ENCODE measurements around the gene ECHS1.

ECHS1 gene

DNA sequence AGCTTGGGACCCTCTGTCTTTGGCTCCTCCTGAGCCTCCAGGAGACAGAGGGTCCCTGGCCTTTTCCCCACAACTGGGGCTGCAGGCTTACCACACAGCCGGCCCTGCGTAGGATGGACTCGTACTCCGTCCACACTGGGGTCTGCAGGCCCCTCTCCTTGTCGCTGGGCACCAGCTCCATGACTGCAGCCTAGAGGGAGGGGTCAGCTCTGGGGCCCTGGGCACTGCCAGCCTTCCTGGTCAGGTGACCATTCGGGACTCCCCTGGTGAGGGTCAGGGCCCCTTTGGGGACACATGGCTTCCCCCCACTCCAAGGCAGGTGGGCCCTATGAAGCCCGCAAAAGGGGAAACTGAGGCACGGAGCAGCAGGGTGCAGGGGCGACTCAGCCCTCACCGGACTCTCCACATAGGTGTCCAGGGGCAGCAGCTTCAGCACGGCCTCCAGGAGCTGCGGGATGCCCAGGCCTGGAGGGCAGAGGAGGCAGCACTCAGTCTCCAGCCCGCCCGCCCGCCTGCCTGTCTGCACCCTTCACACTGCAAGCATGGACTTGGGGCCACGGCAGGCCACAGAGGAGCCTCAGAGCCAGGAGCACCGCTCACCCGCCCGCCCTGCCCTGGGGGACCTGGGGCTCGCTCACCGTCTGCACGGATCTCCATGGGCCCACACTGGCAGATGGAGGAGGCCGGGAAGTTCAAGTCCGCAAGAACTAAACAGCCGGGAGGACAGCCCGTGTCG, 16.4 kb downstream of the ECHS1 start:
- no peak for DNase-seq

DNA sequence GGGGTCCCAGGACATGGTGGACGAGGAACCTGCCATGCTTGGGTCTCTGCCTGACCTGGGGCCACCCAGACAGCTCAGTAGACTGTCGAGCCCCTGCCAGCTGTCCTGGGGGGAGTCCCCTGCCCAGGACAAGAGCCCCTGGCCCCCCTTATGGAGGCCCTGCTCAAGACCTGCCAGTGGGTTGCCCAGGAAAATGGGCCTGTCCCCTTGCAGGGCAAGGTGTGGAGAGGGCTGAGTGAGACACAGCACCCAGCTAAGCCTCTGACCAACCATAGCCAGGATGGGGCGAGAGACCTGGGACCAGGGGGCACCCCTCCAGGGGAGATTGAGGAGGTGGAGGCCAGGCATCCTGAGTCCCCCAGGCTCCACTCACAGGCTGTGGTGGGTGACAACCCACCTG, 17.2 kb downstream of the ECHS1 start:
- DNase-seq, result no peak

DNA sequence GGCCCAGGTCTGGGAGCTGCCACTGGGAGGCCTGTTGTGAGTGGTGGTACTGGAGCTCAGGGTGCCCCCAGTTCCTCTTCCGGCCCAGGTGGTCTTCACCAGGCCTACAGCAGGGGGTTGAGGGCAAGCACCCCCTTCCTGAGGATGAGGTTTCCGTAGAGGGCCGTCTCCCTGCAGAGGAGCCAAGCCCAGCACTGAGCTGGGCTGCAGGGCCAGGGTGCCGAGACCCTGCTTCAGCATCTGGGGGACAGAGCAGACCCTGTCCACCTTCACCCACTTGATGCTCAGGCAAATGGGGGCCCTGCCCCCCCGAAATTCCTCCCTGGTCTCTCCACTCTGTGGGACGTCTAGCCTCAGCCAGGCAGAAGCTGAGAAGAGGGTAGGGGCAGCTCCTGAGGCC, 17.9 kb downstream of the ECHS1 start:
- no peak for DNase-seq

- no peak for DNase-seq
Measured at GRCh38 chr10:133354672-133355240, 18.4 kb downstream of the ECHS1 start.

- DNase-seq, result no peak
Measured at GRCh38 chr10:133353988-133354605, 19.1 kb downstream of the ECHS1 start.

- DNase-seq, result no peak
Measured at GRCh38 chr10:133353202-133353959, 19.8 kb downstream of the ECHS1 start.

DNA sequence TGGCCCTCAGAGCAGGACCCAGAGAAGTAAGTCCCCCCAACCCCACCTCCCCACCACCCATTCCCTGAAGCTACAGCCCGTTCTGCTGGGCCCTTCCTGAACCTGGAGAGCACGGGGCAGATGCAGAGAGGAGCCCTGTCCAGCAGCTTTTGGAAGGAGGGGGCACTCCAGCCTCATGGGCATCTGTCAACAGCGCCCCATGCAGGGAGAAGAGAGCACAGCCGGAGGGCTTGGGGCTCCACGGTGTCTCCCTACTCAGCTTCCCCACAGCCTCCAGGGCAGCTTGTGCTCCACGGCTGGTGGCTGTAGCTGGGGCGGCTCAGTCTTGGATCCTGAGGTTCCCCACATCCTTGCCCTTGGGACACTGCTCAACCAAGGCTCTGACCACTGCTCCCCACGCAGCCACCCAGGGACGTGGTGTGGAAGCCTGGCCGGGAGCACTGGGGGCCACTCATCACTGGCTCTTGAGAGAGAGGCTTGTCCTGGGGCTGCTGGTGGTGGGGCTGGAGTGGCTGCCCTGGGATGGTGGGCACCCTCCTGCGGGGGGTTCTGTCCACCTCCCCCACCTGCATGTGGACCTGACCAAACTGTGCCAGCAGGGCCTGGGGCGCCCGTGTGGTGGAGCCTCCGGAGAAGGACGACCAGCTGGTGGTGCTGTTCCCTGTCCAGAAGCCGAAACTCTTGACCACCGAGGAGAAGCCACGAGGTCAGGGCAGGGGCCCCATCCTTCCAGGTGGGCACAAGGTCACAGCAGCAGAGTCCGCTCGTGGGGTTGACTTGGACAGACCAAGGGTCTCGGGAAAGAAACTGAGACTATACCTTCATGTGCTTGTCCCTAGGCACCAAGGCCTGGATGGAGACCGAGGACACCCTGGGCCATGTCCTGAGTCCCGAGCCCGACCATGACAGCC, 21.5 kb downstream of the ECHS1 start:
- no peak for DNase-seq

DNA sequence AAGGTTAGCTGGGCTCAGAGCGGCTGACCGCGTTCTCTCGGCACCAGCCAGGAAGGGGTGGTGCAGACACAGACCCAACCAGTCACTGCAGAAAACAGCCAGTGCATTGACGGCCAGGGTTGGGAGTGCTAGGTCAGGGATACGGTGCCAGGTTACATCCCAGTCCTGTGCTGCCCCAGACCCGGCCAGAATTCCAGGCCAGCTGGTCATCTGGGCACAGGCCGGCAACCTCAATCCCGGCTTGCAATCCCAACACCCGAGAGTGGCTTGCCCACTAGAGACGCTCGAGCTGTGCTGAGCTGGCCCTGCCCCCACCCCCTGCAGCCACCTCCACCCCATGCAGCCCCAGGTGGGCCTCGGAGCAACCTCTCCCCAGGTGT, 22.2 kb downstream of the ECHS1 start:
- DNase-seq, result no peak

GRCh38 chr10:133350283-133350949, 22.7 kb downstream of the ECHS1 start:
- no peak for DNase-seq

DNA sequence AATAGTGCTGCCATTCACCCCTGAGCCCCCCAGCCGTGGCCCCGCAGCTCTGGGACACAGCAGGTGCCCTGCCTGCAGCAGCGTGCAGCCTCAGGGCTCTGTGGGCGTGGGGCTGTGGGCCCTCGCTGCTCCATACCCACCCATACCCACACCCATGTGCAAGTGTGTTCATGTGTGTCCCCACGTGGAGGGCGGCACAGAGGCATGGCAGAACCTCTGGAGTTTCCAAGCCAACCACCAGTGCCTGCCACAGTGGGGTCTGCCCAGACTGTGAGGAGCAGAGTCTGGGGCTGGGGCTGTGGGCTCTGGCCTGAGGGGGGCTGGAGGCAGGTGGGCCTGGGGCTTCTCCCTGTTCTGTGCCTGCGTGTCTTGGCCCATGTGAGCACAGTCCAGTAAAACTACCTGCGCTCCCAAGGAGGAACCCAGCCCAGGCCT, 23.6 kb downstream of the ECHS1 start:
- DNase-seq, result no peak

- DNase-seq, result no peak
Measured at GRCh38 chr10:133349160-133349568, 24.0 kb downstream of the ECHS1 start.

- no peak for DNase-seq
Measured at GRCh38 chr10:133347710-133348517, 25.2 kb downstream of the ECHS1 start.

GRCh38 chr10:133346413-133346812, 26.7 kb downstream of the ECHS1 start:
- DNase-seq, result no peak

- DNase-seq, result no peak
Measured at GRCh38 chr10:133344236-133344635, 28.9 kb downstream of the ECHS1 start.

- DNase-seq, result no peak
Measured at GRCh38 chr10:133343558-133343957, 29.6 kb downstream of the ECHS1 start.

GRCh38 chr10:133342942-133343341, 30.2 kb downstream of the ECHS1 start:
- DNase-seq, result no peak

GRCh38 chr10:133341983-133342382, 31.2 kb downstream of the ECHS1 start:
- no peak for DNase-seq

GRCh38 chr10:133339708-133340380, 33.3 kb downstream of the ECHS1 start:
- DNase-seq, result no peak

DNA sequence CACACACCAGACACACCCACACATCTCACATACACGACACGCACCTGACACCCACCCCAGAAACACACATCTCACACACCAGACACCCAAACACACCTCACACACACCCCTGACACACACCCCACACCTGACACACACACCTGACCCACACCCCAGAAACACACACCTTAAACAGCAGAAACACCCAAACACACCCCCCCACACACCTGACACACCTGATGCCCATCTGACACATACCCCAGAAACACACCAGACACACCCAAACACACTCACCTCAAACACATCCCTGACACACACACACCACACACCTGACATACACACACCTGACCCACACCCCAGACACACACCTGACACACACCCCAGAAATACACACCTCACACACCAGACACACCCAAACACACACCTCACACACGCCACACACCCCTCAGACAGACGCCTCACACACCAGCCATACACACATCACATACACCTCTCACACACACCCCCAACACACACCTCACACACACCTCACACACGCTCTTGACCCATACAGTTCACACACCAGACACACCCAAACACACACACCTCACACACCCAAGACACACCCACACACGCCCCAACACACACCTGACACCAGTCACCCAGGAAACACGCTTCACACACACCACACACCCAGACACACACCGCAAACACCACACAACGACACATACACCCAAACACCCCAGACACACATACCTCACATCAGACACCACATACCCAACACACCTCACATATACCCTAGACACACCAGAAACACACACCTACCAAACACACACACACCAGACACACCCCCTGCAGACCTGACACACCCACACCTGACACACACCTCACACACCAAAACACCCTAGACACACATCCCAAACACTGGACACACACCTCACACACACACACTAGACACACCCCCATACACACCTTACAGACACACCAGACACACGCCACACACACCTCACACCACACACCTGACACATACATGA, 34.8 kb downstream of the ECHS1 start:
- DNase-seq, result no peak
